Kidney tubule cell (primary cell): ENCODE data around the gene TWF2.

Source experiments
- DNase-seq: peaks from one replicate; pipeline ENCODE4 v3.0.0-alpha.2; 2018; ENCODE audit warnings: low spot score

Gene TWF2

DNA sequence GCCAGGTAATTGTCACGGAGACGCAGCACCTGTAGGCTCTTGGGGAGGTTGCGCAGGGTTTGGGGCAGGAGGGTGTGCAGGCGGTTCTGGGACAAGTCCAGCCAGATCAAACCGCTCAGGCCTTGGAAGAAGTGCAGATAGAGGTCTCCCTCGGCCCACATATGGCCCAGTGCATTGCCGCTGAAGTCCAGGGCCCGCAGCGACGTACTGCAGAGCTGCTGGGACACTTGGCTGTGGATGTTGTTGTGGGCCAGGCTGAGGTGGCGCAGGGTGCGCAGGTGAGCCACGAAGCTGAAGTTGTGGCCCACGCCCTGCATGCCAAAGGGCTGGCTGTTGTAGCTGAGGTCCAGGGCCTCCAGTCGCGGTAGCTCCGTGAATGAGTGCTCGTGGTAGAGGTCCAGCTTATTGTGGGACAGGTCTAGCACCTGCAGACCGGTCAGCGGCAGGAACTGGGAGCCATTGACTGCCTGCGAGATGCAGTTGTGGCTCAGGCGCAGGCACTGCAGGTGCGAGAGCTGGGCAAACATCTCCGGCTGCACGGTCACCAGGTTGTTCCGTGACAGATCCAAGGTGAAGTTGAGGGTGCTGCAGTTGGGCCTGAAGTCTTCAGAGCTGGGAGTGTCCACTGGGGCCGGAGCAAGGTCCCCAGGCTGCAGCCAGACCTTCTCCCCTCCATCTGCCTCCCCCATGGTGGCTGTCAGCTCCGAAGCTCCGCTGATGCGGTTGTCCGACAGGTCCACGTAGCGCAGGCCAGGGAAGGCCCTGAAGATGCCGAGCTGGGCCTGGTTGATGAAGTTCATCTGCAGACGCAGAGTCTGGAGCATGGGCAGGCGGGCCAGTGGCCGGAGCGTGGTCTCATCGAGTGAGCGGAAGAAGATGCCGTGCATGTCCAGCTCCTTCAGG, 16.4 kb downstream of the TWF2 start:
- DNase-seq: no peak

- DNase-seq: no peak
These were observed 17.2 kb downstream of the TWF2 start for GRCh38 chr3:52221563-52222318.

DNA sequence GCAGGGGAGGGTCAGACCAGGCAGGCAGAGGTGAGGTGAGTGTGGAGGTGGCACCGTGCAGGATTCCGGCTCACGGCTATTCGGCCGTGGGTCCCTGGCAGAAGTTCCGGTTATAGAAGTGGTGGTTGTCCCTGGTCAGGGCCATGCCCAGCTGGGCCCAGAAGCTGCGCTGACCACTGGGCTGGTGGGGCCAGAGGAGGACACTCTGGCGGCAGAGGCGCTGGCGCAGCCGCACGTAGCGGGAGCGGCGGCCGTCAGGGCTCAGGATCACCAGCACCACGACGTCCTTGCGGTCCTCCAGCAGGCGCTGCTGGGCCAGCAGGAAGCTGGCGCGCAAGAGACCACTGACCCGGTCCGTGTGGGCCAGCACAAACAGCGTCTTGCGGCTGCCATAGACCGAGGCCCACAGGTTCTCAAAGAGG, 17.8 kb downstream of the TWF2 start:
- no peak for DNase-seq

- peak; percentile 74 for DNase-seq
These were observed 18.5 kb downstream of the TWF2 start for GRCh38 chr3:52220380-52221026.

- DNase-seq: no peak
These were observed 19.9 kb downstream of the TWF2 start for GRCh38 chr3:52218937-52219650.

- DNase-seq: no peak
These were observed 20.5 kb downstream of the TWF2 start for GRCh38 chr3:52218454-52218853.

- DNase-seq: no peak
These were observed 20.9 kb downstream of the TWF2 start for GRCh38 chr3:52218026-52218425.

- DNase-seq: no peak
These were observed 21.6 kb downstream of the TWF2 start for GRCh38 chr3:52217409-52217805.

DNA sequence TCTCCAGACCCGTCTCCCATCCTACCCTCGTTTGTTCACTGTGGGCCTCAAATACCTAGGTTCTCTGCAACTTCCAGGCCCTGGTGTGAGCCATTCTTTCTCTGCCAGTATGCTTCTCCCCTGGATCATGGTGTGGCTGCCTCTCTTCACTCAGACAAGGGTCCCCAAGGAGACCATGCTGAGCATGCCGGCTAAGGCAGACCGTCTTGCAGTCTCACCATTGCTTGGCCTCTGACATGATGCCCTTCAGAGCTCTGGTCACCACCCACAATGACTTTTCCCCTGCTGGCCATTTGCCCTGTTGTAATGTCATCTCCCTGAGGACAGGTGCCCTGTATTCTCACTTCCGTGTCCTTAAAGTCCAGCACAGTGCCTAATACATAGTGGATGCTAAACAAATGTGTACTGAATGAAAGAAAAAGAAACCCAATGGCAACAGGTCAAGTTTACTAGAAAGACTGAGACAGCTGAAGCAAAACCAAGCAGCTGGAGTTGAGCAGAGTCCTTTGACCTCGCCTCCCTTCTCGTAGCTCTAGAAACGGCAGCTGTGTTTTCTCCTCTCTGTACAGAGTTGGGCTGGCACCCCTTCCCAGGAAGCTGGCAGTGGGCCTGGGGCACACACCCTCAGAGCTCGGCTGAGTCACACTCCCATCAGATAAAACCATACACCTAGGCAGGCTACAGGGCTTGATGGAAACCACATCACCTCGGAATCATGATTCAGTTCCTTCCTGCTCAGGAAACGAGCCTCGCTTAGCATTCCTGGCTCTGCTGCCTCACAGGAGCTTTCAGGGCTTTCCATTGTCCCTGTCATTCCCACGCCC, 22.2 kb downstream of the TWF2 start:
- peak; percentile 93 for DNase-seq

DNA sequence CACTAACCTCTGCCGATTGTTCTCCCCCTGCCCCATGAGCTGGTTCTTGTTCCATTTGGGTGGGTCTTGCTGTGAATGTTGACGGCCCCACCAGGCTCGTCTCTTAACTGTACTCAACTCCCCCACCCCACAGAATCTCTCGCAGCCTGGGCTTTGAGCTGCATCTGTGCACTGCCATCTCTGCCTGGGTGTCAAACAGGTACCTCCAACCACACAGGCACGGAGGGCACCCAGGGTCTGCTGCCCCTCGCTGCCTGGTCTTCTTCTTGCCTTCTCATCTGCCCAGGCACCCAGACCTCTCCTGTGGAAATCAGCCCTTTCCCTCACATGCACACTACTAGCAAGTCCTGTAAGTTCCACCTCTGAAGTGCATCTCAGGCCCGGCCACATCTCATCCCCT, 23.6 kb downstream of the TWF2 start:
- DNase-seq: no peak

- no peak for DNase-seq
These were observed 25.1 kb downstream of the TWF2 start for GRCh38 chr3:52213901-52214300.

DNA sequence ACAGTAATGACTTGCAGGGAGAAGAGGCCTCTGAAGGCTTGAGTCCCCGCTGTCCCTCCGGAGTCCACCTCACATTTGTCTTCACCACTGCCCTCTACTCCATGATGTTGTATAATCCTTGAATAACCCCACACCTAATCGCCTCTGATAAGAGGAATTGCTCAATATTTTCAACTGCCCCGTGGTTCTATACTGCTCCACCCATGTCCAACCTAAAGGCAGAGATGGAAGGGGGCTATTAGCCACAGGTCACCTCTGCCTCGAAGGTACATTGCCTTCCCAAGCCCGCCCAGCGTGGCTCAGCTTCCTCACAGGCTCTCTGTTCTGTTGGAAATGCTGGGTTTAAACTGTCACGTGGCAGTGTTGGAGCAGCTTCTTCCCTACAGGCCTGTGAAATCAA, 26.0 kb downstream of the TWF2 start:
- no peak for DNase-seq

DNA sequence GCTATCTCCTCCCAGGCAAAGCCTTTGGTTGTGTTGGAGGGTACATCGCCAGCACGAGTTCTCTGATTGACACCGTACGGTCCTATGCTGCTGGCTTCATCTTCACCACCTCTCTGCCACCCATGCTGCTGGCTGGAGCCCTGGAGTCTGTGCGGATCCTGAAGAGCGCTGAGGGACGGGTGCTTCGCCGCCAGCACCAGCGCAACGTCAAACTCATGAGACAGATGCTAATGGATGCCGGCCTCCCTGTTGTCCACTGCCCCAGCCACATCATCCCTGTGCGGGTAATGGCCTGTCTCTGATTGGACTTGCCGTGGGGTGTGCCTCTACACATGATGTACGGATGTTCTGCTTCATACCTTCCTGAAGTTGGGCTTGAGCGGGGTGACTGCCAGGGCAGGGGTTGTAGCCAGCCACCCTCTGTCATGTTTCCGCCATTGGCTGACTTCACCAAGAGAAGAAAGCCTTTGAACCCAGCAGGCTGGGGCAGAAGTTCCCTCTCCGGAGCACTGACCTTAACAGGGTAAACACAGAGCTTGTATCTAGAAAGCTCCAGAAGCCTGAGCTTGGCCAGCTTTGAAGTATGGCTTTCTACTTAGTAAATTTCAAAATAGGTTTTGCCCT, 27.6 kb downstream of the TWF2 start:
- no peak for DNase-seq

DNA sequence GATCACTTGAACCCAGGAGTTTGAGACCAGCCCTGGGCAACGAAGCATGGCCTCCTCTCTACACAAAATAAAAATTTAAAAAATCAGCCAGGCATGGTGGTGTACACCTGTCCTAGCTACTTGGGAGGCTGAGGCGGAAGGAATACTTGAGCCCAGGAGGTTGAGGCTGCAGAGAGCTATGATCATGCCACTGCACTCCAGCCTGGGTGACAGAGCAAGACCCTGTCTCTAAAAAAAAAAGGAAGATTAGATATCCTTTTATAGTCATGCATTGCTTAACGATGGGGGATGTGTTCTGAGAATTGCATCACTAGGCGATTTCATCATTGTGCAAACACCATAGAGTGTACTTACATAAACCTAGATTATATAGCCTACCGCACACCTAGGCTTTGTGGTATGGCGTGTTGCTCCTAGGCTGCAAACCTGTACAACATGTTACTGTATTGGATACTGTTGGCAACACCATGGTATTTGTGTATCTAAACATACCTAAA, 28.4 kb downstream of the TWF2 start:
- DNase-seq: no peak

DNA sequence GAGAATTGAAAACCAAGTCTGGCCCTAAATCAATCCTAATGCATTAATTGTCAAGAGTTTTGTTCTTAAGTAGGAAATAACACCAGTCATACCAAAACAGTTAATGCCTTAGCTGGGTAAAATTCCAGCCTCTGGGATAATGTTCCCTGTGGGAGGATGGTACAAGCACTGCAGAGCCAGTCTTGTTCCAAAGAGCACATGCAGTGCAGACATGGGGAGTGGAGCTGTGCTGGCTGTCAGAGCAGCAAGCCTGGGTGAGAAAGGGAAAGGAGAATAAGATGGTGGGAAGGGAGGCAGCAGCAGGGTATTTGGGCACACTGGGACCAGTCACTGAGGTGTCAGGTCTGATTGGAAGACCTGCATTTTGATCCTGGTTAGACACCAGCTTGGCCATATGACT, 28.9 kb downstream of the TWF2 start:
- no peak for DNase-seq

- no peak for DNase-seq
These were observed 30.4 kb downstream of the TWF2 start for GRCh38 chr3:52208556-52208955.

DNA sequence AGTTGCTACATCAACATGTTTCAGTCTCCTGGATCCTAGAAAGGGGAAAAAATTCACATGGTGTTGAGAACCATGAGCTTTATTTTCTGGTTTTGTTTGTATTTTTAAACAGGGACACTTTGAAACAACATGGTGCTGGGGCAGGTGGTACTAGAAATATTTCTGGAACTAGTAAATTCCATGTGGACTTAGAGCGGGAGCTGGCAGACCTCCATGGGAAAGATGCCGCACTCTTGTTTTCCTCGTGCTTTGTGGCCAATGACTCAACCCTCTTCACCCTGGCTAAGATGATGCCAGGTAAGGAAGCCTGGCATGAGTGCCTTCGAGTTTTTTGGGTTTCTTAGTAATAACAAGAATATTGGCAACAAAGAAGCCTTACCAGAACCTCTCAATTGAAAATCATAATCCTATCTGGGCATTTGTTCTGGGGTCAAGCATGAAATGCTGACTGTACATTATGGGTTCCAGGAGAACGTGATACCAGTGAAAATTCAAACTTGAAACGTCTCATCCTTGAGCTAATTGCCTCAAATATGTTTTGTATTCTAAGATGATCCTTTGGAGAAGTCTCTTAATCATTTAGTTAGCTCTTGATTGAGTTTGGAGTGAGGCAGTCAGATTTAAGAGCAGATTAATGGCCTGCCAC, 33.1 kb downstream of the TWF2 start:
- DNase-seq: no peak

- DNase-seq: peak; percentile 37
These were observed 34.5 kb downstream of the TWF2 start for GRCh38 chr3:52204337-52205073.

DNA sequence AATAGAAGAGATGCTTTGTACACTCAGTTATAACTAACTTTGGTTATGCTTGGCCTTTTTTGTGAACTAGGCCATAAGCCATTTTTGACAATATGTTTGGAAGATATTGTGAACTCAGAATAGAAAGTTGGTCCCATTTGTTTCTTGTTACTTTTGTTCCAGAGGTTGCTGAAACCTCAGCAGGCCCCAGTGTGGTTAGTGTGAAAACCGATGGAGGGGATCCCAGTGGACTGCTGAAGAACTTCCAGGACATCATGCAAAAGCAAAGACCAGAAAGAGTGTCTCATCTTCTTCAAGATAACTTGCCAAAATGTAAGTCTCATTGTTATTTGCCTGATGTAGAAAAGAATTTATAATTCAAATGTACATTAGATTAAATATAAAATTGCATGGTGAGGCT, 35.3 kb downstream of the TWF2 start:
- no peak for DNase-seq
